ENCODE data around the gene CNOT6.

DNA sequence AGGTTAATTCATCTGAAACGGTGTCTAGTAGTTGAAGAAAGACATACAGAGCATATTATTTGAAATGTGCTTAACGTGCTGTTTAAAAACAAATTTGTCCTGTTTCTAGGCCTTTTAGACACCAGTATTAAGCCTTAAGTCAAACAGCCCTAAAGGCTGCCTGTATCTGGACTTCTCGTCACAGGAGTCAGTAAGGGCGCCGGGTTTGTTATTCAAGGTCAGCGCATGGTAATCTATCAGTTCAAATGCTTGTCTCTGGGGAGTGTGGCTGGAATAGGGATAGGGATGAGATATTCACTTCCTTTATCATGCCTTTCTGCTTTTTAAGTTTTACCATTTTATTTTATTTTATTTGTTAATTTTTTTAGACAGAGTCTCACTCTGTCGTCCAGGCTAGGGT, 9.4 kb upstream of the CNOT6 start:
- TF ChIP-seq, protein P1, sequence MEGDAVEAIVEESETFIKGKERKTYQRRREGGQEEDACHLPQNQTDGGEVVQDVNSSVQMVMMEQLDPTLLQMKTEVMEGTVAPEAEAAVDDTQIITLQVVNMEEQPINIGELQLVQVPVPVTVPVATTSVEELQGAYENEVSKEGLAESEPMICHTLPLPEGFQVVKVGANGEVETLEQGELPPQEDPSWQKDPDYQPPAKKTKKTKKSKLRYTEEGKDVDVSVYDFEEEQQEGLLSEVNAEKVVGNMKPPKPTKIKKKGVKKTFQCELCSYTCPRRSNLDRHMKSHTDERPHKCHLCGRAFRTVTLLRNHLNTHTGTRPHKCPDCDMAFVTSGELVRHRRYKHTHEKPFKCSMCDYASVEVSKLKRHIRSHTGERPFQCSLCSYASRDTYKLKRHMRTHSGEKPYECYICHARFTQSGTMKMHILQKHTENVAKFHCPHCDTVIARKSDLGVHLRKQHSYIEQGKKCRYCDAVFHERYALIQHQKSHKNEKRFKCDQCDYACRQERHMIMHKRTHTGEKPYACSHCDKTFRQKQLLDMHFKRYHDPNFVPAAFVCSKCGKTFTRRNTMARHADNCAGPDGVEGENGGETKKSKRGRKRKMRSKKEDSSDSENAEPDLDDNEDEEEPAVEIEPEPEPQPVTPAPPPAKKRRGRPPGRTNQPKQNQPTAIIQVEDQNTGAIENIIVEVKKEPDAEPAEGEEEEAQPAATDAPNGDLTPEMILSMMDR (IDR thresholded peaks at IDR 0.05), result no peak
- TF ChIP-seq POLR2A (IDR thresholded peaks at IDR 0.05) (no peak), POLR2AphosphoS5 (IDR thresholded peaks at IDR 0.05) (no peak)

Measured in prostate gland (tissue), 2 donors.